ENCODE measurements around the gene PHC2.

Gene PHC2

GRCh38 chr1:33441088-33441745 lies 10.3 kb upstream of the PHC2 start:
- DNase-seq (ENCODE audit: insufficient read length, low spot score) (no peak), FAIRE-seq (no peak)
- TF ChIP-seq CTCF (IDR thresholded peaks at IDR 0.05; ENCODE audit: insufficient read depth, missing control alignments), result no peak

GRCh38 chr1:33439662-33440061 lies 8.8 kb upstream of the PHC2 start:
- FAIRE-seq (no peak), DNase-seq (ENCODE audit: insufficient read length, low spot score) (no peak)
- no peak for TF ChIP-seq CTCF (IDR thresholded peaks at IDR 0.05; ENCODE audit: insufficient read depth, missing control alignments)

- no peak for TF ChIP-seq CTCF (IDR thresholded peaks at IDR 0.05; ENCODE audit: insufficient read depth, missing control alignments)
- DNase-seq (ENCODE audit: insufficient read length, low spot score) (no peak), FAIRE-seq (no peak)
These were observed 7.7 kb upstream of the PHC2 start for GRCh38 chr1:33438364-33439160.

- no peak for TF ChIP-seq CTCF (IDR thresholded peaks at IDR 0.05; ENCODE audit: insufficient read depth, missing control alignments)
- DNase-seq (ENCODE audit: insufficient read length, low spot score), result no peak
- FAIRE-seq, result peak; percentile 96
These were observed 5.8 kb upstream of the PHC2 start for GRCh38 chr1:33436557-33437285.

GRCh38 chr1:33435096-33435820 lies 4.4 kb upstream of the PHC2 start:
- DNase-seq (ENCODE audit: insufficient read length, low spot score) (no peak), FAIRE-seq (no peak)
- TF ChIP-seq CTCF (IDR thresholded peaks at IDR 0.05; ENCODE audit: insufficient read depth, missing control alignments), result no peak

- no peak for DNase-seq (ENCODE audit: insufficient read length, low spot score)
These were observed 3.5 kb upstream of the PHC2 start for GRCh38 chr1:33434363-33434750.

More at GRCh38 chr1:33434363-33434750, 3.5 kb upstream of the PHC2 start:
- no peak for TF ChIP-seq CTCF (IDR thresholded peaks at IDR 0.05; ENCODE audit: insufficient read depth, missing control alignments)
- no peak for FAIRE-seq

All from D721Med (cell line).